ENCODE measurements around the gene HMG20A. TPM values are rescaled to one million over a fixed set of nuclear protein-coding genes. Genes with fewer than 3 reads are reported as not detected.

HMG20A gene
- total and polyA plus RNA-seq, 2 experiments from 2014 or later, result 17.8 to 57.8 TPM

GRCh38 chr15:77411619-77411976, 9.1 kb upstream of the HMG20A start:
- ATAC-seq (no peak), DNase-seq (ENCODE audit: low spot score) (no peak)
- H3K4me1 Mint-ChIP-seq, result peaks cover 17% of the 10 kb centered on the region
- Histone ChIP-seq H3K27me3 (ENCODE audit: insufficient read depth) (peaks cover 3% of the 10 kb centered on the region), H3K36me3 (ENCODE audit: insufficient read depth) (no peaks in the 10 kb centered on the region), H3F3A (replicated peaks; ENCODE audit: low read depth) (no peaks in the 10 kb centered on the region), H3K4me3 (no peak overlapping the region), H3K9me2 (ENCODE audit: insufficient read depth) (no peaks in the 10 kb centered on the region), H3K79me2 (replicated peaks; ENCODE audit: insufficient read depth) (peaks cover 99% of the 10 kb centered on the region), H3K27ac (ENCODE audit: low read depth) (no peak overlapping the region), H4K20me1 (replicated peaks; ENCODE audit: insufficient read depth) (peaks cover 20% of the 10 kb centered on the region), H3K4me1 (ENCODE audit: insufficient read depth) (peaks cover 22% of the 10 kb centered on the region), H3K4me2 (no peak overlapping the region), H2AFZ (no peak overlapping the region)
- peaks cover 7% of the 10 kb centered on the region; the same call in 2 of the 3 replicates for H3K9me3 Mint-ChIP-seq
- H3K27ac Mint-ChIP-seq, result no peak overlapping the region; the same call in 1 of the 2 replicates
- H3K4me3 Mint-ChIP-seq, result no peak overlapping the region
- peaks cover 10% of the 10 kb centered on the region; the same call in 2 of the 3 replicates for H3K36me3 Mint-ChIP-seq (ENCODE audit: low read depth)
- H3K27me3 Mint-ChIP-seq (ENCODE audit: insufficient read depth, low read depth, poor library complexity), result no peaks in the 10 kb centered on the region
- no peak for TF ChIP-seq EZH2phosphoT487 (IDR thresholded peaks at IDR 0.05; ENCODE audit: unreplicated experiment)
- no peak for TF ChIP-seq JUNB (IDR thresholded peaks at IDR 0.05; ENCODE audit: unreplicated experiment)
- no peak for TF ChIP-seq ETS1 (IDR thresholded peaks at IDR 0.05)
- no peak for TF ChIP-seq STAT1 (IDR thresholded peaks at IDR 0.05; ENCODE audit: unreplicated experiment)
- TF ChIP-seq, protein P1, sequence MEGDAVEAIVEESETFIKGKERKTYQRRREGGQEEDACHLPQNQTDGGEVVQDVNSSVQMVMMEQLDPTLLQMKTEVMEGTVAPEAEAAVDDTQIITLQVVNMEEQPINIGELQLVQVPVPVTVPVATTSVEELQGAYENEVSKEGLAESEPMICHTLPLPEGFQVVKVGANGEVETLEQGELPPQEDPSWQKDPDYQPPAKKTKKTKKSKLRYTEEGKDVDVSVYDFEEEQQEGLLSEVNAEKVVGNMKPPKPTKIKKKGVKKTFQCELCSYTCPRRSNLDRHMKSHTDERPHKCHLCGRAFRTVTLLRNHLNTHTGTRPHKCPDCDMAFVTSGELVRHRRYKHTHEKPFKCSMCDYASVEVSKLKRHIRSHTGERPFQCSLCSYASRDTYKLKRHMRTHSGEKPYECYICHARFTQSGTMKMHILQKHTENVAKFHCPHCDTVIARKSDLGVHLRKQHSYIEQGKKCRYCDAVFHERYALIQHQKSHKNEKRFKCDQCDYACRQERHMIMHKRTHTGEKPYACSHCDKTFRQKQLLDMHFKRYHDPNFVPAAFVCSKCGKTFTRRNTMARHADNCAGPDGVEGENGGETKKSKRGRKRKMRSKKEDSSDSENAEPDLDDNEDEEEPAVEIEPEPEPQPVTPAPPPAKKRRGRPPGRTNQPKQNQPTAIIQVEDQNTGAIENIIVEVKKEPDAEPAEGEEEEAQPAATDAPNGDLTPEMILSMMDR (conservative IDR thresholded peaks at IDR 0.05; ENCODE audit: low read depth in 2 of 2), result no peak
- TF ChIP-seq, protein P2, sequence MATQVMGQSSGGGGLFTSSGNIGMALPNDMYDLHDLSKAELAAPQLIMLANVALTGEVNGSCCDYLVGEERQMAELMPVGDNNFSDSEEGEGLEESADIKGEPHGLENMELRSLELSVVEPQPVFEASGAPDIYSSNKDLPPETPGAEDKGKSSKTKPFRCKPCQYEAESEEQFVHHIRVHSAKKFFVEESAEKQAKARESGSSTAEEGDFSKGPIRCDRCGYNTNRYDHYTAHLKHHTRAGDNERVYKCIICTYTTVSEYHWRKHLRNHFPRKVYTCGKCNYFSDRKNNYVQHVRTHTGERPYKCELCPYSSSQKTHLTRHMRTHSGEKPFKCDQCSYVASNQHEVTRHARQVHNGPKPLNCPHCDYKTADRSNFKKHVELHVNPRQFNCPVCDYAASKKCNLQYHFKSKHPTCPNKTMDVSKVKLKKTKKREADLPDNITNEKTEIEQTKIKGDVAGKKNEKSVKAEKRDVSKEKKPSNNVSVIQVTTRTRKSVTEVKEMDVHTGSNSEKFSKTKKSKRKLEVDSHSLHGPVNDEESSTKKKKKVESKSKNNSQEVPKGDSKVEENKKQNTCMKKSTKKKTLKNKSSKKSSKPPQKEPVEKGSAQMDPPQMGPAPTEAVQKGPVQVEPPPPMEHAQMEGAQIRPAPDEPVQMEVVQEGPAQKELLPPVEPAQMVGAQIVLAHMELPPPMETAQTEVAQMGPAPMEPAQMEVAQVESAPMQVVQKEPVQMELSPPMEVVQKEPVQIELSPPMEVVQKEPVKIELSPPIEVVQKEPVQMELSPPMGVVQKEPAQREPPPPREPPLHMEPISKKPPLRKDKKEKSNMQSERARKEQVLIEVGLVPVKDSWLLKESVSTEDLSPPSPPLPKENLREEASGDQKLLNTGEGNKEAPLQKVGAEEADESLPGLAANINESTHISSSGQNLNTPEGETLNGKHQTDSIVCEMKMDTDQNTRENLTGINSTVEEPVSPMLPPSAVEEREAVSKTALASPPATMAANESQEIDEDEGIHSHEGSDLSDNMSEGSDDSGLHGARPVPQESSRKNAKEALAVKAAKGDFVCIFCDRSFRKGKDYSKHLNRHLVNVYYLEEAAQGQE (IDR thresholded peaks at IDR 0.05; ENCODE audit: unreplicated experiment), result no peak
- TF ChIP-seq ZNF331 (CRISPR knock-in tag; IDR thresholded peaks at IDR 0.05; ENCODE audit: low read depth), result no peak
- no peak for TF ChIP-seq ZNF114 (CRISPR knock-in tag; IDR thresholded peaks at IDR 0.05)
- no peak for TF ChIP-seq CREB1 (CRISPR knock-in tag; IDR thresholded peaks at IDR 0.05; ENCODE audit: low read depth)
- TF ChIP-seq POLR2AphosphoS5 (IDR thresholded peaks at IDR 0.05; ENCODE audit: low read depth), result no peak
- no peak for TF ChIP-seq EZH2 (IDR thresholded peaks at IDR 0.05; ENCODE audit: low read depth, unreplicated experiment)

All from GM23338 (cell line).